H4 (cell line): ENCODE results near the gene GMPPB. TPM values are rescaled to one million over a fixed set of nuclear protein-coding genes. Genes with fewer than 3 reads are reported as not detected.
"Not testable (repeated sequence)": the region's sequence is repeated elsewhere in the genome, so short reads cannot be mapped to it uniquely, and the experiment has no call there.

Experiments used
- DNase-seq: peaks from one replicate; pipeline ENCODE4 v3.0.0-alpha.2; 2015; ENCODE audit warnings: low spot score
- total RNA-seq: library from RNA; depleted of rRNA; stranded (reverse); fragments of >200 nt; shearing (Covaris generic); gene quantifications from 2 replicates; pipeline ENCODE4 v1.2.3, GENCODE V29; 2014

Gene GMPPB
- total RNA-seq, 1 experiment from 2014 or later: 15.1 TPM

DNA sequence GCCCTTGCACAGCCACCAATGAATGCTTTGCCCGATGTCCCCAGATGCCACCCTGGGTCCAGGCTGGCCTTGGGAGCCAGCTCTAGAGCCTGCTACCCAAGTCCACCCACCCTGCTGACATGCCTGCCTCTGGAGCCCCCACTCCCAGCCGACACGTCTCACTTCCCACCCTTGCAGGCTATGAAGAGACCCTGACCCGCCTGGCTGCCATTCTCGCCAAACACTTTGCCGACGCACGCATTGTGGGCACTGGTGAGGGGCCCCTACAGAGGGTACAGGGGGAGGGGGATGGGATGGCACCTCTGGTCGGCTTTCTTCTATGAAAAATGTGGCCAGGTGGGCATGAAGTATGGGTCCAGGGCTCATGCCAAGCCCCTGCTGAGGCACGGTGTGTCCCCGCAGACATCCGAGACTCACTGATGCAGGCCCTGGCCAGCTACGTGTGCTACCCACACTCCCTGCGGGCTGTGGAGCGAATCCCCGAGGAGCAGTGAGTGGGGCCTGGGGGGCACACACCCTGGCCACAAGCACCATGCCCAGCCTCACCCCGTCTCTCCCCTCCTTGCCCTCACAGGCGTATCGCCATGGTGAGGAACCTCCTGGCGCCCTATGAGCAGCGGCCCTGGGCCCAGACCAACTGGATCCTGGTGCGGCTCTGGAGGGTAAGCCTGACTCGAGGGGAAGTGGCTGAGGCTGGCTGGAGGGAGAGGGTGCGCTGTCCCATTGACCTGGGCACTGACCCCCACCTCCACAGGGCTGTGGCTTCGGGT lies 10.2 kb downstream of the GMPPB start:
- no peak for DNase-seq

DNA sequence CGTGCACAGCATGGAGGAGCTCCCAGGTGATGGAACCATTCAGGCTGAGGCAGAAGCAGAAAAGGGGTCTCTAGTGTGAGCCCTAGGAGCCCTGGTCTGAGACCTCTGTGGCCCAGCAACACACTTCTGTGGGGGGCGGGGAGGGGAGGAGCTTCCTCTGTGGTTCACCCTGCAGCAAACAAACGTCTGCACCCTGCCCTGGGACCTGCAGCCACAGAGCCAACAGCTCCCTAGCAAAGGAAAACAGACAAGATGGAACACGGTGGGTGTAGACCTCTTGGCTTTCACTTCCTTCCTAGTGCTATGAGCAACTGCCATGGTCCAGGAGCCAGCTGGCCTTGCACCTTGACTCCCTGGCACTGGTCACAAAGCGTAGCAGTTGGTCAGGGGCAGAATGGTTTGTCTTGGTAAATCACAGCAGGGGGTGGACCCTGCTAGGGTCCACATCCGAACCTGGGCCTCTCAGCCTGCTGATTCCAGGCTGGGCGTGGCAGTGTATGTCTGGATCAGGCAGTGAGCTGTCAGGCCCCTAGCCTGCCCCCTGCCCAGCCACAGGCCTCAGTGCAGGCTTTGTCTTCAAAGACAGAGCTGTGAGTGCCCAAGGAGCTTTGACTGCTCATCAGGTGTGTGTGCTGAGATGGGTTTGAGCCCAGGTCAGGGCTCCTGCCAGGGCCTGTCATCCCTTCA lies 11.0 kb downstream of the GMPPB start:
- DNase-seq: no peak

DNA sequence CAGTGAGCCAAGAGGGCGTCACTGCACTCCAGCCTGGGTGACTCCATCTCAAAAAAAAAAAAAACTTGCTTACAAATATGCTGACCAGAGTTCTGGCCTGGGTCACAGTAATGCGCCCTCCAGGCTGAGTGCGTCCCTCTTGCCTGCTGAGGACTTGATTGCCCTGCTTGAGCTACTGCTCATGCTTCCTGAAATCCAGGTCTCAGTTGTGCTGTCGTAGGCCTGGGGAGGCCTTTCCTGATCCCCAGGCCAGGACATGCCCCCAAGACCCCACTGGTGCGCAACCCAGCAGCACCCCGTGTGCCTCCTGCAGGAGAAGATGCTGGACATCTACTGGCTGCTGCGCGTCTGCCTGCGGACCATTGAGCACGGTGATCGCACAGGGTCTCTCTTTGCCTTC lies 11.6 kb downstream of the GMPPB start:
- DNase-seq: no peak

DNA sequence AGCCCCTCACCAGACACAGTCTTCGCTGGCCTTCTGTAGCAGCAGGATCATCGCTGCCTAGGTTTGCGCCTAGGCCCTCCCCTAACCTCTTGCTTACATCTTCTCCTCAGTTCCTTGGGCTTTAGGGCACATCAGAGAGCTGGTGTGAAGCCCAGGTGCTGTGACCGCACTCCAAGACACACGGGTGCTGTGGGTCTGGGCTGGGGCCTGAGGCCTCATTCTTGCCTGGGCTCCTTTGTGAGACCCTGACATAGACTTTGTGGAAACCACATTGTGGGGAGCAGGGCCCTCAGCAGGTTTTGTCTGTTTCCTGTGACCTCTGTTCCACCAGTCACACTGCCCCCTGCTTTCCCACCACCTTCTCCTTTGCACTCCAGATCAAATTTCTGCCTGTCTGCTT lies 12.3 kb downstream of the GMPPB start:
- no peak for DNase-seq

DNA sequence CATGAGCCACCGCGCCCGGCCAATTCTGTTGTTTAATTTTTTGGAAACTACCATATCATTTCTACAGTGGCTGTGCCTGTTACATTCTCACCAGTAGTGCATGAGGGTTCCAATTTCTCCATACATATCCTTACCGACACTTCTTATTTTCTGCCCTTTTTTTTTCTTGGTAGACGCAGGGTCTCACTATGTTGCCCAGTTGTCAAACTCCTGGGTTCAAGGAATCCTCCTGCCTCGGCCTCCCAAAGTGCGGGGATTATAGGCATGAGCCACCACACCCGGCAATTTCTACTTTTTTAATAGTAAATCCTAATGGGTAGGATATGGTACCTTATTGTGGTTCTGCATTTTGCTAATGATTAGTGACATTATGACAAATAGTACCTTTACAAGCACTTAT lies 13.9 kb downstream of the GMPPB start:
- DNase-seq: no peak

DNA sequence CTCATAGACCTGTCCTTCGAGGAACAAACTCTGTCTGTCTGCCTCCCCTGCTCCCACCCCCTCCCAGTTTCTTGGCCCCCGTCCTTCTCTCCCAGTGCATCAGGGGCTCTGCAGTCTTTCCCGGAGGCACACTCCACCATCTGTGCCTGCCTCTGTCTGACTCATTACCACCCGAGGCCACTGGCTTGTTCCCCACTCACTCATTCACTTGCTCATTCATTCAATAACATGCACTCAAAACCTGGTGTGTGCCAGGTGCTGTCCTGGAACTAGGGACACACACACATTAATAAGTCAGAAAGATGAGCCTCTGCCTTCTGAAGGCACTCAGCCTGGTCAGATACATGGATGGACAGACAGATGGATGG lies 16.7 kb downstream of the GMPPB start:
- DNase-seq: no peak

DNA sequence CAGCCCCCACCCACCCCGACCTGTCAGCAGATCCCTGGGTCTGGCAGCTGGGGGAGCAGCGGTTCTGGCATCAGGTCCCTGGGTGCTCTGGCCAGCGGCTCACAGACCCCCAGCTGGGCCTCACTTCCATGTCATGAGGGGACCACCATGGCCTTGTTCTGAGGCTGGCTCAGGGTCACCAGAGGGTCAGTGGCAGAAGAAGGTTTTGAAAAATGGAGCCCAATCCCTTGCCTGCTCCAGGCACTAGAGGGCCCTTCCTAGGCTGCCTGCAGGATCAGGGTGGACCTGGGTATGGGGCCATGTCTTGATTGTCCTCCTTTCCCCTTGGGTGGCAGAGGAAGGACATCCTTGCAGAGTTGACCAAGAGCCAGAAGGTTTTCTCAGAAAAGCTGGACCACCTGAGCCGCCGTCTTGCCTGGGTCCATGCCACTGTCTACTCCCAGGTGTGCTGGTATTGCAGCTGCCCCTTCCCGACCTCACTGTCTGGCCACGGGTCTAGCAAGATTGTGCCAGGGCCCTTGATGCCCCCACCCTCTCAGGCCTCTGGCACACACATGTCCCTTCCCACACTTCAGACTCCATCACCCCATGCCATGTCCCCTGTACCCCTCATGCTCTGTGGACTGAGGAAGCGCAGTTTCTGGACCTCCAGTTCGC lies 17.2 kb downstream of the GMPPB start:
- no peak for DNase-seq

DNA sequence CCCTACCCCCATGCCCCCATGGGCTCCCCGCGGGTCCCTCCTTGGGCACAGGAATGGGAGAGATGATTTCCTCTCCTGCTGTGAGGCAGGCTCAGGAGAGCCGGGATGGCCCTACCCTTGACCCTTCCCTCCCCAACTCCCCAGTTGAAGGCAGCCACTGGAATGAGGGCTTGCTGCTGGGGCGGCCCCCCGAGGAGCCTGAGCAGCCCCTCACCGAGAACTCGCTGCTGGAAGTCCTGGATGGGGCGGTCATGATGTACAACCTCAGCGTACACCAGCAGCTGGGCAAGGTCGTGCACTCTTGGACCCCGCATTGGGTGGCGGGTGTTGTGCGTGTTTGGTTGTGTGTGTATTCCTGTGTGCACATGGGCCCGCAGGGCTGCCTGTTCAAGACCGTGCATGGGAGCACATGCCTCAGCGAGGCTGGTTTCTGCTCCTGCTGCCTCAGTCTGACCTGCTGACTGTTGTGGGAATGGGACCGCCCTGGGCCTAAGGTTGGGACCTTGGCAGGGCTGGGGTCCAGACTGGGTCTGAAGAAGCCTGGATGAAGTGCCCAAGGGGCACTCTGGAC lies 18.3 kb downstream of the GMPPB start:
- DNase-seq: no peak

DNA sequence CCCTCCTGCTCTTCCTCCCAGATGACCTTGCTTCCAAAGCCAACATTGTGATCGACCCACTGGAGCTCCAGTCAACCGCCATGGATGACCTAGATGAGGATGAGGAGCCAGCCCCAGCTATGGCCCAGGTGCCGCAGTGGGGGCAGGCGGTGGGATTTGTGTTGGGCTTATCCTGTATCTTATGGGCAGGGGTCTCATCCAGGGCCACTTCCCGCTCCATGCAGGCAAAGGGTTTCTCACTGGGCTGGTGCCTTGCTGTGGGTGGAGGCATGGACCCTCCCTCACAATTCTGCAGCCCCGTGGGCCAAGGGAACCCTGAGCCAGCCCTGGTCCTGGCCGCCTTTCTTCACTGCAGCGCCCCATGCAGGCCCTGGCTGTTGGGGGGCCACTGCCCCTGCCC lies 19.1 kb downstream of the GMPPB start:
- DNase-seq: no peak

DNA sequence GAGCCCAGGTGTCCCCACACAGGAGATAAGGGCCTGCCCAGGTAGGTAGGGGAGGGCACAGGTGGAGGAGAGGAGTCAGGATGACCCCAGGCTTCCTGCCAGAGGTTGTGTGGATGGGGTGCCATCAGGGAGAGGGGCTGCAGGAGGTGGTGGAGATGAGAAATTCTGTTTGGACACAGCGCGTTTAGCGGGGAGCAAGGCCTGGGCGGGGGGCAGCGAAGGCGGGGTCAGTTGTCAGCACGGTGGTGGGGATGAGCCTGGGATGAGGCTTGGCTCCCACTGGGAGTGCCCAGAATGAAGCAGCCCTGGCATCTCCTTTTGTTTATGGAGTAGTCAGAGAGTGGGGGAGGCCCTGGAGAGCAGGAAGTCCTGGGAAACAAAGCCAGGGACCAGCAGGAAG lies 19.8 kb downstream of the GMPPB start:
- DNase-seq: no peak

DNA sequence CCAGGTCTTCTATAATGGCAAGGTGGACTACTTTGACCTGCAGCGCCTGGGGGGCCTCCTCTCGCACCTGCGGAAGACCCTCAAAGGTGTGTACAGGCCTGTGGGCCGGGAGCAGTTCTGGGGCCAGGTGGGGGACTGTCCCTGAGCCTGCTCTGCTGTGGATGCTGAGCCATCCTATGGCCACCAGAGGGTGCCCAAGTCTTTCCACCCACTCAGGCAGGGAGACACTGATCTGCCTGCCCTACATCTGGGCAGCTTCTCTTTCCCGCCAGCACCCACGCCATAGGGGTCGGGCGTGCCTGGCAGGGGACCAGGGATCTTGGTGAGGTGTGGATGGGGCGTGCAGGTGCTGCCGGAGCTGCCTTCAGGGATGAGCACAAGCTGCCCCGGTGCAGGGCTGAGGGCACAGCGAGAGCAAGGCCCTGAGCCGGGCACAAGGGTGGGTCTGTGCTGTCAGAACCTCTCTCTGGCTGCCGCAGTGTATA lies 20.3 kb downstream of the GMPPB start:
- peak; percentile 52 for DNase-seq

DNA sequence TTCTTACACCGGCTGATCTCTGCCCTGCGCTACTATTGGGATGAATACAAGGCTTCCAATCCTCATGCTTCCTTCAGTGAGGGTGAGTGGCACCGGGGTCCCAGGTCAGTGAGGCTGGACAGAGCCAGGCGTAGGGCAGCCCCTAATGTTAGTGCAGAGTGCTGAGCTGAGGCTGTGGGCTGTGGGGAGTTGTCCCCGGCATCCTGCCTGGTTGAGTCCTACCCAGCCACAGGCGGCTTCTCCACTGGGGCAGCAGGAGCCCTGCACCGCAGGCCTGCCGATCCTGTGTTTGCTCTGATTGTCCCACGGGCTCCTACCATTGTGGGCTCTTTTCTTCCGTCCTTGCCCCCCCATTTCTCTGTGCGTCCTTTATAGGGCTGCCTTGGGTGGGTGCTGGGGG lies 21.1 kb downstream of the GMPPB start:
- no peak for DNase-seq

DNA sequence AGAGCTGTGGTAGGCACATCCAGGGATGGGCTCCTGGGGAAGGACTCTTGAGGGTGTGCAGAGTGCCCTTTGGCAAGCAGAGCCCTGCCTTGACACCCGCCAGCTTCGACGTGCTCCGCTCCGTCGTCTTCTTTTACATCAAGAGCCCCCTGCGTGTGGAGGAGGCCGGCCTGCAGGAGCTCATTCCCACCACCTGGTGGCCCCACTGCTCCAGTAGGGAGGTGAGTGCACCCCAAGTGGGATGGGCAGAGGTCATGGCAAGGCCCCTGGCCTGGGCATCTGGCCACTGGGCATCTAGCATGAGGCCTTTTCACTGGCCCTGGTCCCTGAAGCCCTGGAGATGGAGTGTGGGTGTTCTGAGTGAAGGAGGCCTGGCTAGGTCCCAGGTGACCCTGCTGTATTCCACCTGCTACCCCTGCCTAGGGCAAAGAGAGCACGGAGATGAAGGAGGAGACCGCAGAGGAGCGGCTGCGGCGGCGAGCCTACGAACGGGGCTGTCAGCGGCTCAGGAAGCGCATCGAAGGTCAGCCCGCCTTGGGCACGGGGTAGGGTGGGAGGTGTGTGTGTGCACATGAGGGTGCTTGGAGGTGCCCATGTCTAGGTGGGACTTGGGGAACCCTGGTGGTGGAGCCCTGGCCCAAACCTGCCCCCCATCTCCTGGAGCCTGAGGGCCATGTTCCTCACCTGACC lies 22.2 kb downstream of the GMPPB start:
- no peak for DNase-seq

DNA sequence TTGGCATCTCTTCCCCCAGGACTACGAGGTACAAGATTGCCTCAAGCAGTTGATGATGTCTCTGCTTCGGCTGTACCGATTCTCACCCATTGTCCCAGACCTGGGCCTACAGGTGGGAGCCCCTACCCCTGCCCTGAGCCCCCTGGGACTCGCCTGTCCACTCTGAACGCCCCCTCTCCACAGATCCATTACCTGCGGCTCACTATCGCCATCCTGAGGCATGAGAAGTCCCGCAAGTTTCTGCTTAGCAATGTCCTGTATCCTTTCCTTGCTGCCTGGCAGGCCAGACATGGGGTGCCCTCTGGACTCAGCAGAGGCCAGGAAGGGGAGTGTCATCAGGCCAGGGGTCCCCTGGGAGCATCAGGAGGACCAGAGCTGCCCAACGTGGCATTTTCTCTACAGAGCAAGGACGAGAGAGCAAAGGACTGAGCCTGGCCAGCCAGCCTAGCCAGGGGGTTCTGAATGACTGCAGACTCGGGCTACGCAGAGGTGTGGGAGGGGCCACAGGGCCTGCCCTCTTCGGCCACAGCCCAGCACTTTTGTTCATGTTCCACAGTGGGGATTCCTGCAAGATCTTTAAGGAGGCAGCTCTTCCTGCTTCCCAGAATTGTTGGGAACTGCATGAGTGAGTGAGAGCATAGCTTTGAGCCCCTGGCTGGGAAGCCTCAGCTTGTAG lies 23.2 kb downstream of the GMPPB start:
- no peak for DNase-seq

DNA sequence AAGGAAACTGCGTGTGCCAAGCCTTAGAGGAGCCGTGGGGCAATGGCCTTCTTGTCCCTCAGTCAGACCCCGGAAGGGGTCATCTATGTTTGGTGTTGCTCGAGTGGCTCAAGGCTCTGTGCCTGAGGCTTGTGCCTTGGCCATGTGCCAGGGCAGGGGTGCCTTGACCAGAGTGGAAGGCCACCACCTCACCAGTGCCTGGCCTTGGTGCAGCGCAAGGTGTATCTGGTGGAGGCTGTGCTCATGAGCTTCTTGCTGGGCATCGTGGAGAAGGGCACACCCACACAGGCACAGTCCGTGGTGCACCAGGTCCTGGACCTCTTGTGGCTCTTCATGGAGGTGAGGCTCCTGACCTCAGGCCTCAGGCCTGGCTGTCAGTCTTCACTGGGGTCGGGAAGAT lies 23.7 kb downstream of the GMPPB start:
- DNase-seq: no peak

DNA sequence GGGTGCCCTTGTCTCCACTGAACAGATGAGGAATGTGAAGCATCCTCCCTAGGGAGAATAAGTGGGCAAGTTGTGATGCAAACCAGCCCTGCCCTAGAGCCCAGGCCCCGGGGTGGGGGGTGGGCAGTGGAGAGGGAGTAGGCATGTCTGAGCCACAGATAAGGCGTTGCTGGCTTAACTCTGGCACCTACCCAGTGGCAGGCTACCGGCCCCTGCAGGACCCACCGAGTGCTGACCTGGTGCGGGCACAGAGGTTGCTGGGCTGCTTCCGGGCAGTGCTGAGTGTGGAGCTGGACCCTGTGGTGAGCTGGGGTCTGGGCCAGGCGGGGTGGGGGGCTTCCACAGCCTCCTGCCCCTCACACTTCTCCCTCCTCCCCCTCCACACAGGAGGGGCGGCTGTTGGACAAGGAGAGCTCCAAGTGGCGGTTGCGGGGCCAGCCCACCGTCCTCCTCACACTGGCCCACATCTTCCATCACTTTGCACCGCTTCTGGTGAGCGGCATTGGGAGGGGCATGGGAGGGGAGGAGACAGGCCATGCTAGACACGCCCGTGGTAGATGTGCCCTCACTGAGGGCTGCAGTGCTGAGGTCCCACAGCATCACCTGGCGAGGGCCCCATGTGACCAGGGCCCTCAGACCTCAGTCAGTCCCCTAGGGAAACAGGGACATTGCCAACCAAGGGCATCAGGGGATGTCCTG lies 24.3 kb downstream of the GMPPB start:
- no peak for DNase-seq

DNA sequence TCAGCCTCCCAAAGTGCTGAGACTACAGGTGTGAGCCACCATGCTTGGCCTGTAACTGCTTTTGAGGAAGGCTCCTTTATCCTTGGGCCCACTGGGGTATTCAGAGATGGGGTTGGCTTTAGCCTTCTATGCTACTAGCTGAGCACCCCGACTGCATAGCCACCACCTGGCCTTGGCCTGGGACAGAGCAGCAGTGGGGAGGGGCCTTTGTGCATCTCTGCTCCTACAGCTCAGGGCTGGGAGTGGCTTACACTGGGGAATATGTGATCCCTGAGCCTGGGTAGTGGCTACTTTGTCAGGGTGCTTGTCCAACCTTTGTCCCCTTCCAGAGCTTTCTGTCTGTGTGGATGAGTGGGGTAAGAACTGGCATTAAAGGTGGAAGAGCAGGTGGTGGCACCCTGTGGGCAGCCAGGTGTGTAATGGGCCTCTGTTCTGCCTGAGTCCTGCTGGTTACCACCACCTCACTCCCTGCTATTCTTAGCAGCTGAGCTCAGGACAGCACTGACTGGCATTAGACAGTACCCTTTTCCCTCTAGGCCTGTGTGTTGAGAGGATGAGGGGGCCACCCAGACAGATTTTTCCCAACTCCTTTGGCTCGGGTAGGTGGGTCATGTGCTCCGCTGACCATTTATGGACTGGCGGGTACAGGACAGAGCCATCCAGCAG lies 28.3 kb downstream of the GMPPB start:
- DNase-seq: not testable (repeated sequence)

DNA sequence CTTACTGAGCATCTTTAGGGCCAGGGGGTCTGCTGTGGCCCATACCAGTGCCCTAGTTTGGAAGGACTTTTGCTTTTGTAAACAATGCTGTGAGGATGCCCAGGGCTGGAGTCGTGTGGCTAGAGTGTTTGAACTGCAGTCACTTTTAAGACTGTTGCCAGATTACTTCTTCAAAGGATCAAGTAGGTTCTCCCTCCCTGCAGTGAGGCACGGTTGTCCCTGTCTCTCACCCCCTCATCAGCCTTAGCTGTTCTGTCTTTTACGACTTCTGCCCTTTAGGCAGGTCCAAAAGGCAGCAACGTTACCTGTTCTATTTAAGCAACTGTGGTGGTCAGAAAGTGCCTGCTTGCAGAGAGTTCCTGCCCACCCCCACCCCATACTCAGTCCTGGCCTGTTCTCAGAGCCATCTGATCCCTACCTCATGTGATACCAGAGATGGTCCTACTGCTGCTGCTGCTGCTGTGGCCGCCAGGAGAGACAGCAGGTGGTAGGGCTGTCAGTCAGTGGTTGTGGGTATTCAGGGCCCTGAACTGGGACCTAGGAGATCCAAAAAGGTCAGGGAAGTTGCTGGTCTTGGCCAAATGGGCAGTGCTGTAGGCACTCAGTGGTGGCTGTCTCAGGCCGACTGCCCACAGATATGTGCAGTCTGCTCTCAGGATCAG lies 29.2 kb downstream of the GMPPB start:
- DNase-seq: not testable (repeated sequence)

DNA sequence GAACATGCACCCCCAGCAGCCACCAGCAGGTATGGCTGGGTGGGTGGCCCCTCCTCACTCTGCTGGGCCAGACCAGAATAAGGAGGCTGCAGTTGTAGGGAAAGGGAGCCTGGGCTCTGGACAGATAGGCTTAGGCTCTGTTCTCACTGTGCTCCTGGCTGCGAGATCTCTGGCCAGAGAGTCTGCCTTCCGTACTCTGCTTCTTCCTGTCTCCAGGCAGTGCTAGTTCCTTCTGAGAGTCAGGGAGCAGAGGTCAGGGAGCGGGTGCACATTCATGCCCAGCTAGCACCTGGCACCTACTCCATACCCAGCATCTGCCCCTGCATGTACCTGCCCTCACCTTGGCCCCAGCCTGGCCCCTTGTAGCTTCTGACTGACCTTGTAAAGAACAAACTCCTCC lies 32.3 kb downstream of the GMPPB start:
- DNase-seq: not testable (repeated sequence)

DNA sequence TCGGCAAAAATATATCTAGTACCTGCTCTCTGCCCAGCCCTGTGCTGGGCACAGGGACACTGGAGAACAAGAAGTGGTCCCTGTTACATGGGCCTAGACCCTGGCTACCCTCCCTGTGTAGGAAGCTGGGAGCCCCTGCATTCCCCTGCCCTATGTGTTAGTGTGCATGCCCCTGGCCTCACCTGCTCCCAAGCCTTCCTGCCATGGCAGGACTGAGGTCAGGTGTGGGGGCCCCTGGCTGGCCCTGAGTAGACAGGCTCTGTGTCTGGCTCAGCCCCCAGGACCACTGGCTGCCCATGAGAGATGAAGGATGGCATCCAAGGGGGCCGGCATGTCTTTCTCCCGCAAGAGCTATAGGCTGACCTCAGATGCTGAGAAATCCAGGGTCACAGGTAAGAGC lies 32.9 kb downstream of the GMPPB start:
- DNase-seq: not testable (repeated sequence)
